ENCODE results near the gene ACTL6B. TPM values are rescaled to one million over a fixed set of nuclear protein-coding genes. Genes with fewer than 3 reads are reported as not detected.
A peak's percentile ranks its signal among the peaks of the same experiment; 100 is the strongest.

The ACTL6B gene
- total RNA-seq, 1 donor from 2014 or later, result not detected

GRCh38 chr7:100639995-100640516 is 16.2 kb downstream of the ACTL6B start:
- DNase-seq (no peak), ATAC-seq (no peak)
- Histone ChIP-seq H3K36me3 (no peaks in the 10 kb centered on the region), H3K4me1 (no peaks in the 10 kb centered on the region), H3K27me3 (no peaks in the 10 kb centered on the region), H3K27ac (no peak overlapping the region), H3K4me3 (no peak overlapping the region), H3K9me3 (no peaks in the 10 kb centered on the region)
- TF ChIP-seq CTCF (IDR thresholded peaks at IDR 0.05), result no peak
- intact Hi-C loops (cut with DNase I), result no loop called here

- H3K27me3 ChIP-seq, result peaks cover 17% of the 10 kb centered on the region
- peak; percentile 85 for ATAC-seq
Observed at GRCh38 chr7:100632951-100633717, 23.1 kb downstream of the ACTL6B start.

GRCh38 chr7:100630066-100630465 is 26.2 kb downstream of the ACTL6B start:
- H3K4me1 ChIP-seq, result peaks cover 15% of the 10 kb centered on the region
- no peak overlapping the region for H3K4me3 ChIP-seq
- intact Hi-C loops (cut with DNase I), result no loop called here
- H3K27ac ChIP-seq, result no peak overlapping the region
- ATAC-seq (no peak), DNase-seq (no peak)
- H3K27me3 ChIP-seq, result peaks cover 17% of the 10 kb centered on the region
- TF ChIP-seq CTCF (IDR thresholded peaks at IDR 0.05), result no peak
- no peaks in the 10 kb centered on the region for H3K36me3 ChIP-seq
- no peaks in the 10 kb centered on the region for H3K9me3 ChIP-seq

More at GRCh38 chr7:100632951-100633717, 23.1 kb downstream of the ACTL6B start:
- H3K36me3 ChIP-seq, result no peaks in the 10 kb centered on the region
- peak; percentile 40 for TF ChIP-seq CTCF (IDR thresholded peaks at IDR 0.05)
- intact Hi-C loops (cut with DNase I), result no loop called here
- H3K27ac ChIP-seq, result no peak overlapping the region
- peak; percentile 80 for DNase-seq
- peak overlapping the region; percentile 54 for H3K4me3 ChIP-seq
- no peaks in the 10 kb centered on the region for H3K9me3 ChIP-seq
- peaks cover 6% of the 10 kb centered on the region for H3K4me1 ChIP-seq

- intact Hi-C loops (cut with DNase I), result no loop called here
- no peaks in the 10 kb centered on the region for H3K36me3 ChIP-seq
- peaks cover 15% of the 10 kb centered on the region for H3K4me1 ChIP-seq
- no peaks in the 10 kb centered on the region for H3K9me3 ChIP-seq
- DNase-seq (no peak), ATAC-seq (peak; percentile 15)
- H3K4me3 ChIP-seq, result no peak overlapping the region
- no peak overlapping the region for H3K27ac ChIP-seq
- TF ChIP-seq CTCF (IDR thresholded peaks at IDR 0.05), result peak; percentile 15
- peaks cover 12% of the 10 kb centered on the region for H3K27me3 ChIP-seq
Observed at GRCh38 chr7:100629117-100629716, 27.0 kb downstream of the ACTL6B start.

GRCh38 chr7:100627238-100627549 is 29.1 kb downstream of the ACTL6B start:
- intact Hi-C loops (cut with DNase I), result no loop called here
- Histone ChIP-seq H3K4me3 (no peak overlapping the region), H3K27me3 (no peaks in the 10 kb centered on the region), H3K27ac (peak overlapping the region; percentile 8), H3K36me3 (no peaks in the 10 kb centered on the region), H3K4me1 (peaks cover 9% of the 10 kb centered on the region), H3K9me3 (no peaks in the 10 kb centered on the region)
- ATAC-seq (no peak), DNase-seq (no peak)
- no peak for TF ChIP-seq CTCF (IDR thresholded peaks at IDR 0.05)

Data from upper lobe of right lung (tissue), 1 donor.